Measurements from ENCODE around the gene GADD45GIP1.

DNA sequence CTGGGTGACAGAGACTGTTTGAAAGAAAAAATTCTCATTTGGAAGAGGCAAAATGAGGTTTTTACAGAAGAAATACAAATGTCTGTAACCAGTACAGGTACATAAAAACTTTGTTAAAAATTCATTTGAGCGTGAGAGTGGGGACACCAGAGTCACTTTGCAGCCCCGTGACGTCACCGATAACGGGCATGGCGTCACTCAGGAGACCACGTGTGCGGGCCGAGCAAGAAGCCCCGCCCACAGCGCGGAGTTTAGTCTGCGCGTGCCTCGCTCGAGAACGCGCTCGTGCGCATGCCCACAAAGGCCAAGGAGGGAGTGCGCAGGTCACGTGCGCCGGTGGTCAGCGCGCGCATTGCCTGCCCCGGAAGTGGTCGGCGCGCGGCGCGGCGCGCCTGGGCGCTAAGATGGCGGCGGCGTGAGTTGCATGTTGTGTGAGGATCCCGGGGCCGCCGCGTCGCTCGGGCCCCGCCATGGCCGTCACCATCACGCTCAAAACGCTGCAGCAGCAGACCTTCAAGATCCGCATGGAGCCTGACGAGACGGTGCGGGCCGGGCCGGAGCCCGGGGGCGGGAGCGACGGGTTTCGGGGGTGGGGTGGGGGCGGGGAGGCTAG is 11.4 kb downstream of the GADD45GIP1 start, which contains the start of gene RAD23A:
- TF ChIP-seq, protein P1, sequence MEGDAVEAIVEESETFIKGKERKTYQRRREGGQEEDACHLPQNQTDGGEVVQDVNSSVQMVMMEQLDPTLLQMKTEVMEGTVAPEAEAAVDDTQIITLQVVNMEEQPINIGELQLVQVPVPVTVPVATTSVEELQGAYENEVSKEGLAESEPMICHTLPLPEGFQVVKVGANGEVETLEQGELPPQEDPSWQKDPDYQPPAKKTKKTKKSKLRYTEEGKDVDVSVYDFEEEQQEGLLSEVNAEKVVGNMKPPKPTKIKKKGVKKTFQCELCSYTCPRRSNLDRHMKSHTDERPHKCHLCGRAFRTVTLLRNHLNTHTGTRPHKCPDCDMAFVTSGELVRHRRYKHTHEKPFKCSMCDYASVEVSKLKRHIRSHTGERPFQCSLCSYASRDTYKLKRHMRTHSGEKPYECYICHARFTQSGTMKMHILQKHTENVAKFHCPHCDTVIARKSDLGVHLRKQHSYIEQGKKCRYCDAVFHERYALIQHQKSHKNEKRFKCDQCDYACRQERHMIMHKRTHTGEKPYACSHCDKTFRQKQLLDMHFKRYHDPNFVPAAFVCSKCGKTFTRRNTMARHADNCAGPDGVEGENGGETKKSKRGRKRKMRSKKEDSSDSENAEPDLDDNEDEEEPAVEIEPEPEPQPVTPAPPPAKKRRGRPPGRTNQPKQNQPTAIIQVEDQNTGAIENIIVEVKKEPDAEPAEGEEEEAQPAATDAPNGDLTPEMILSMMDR (IDR thresholded peaks at IDR 0.05) = no peak
- no peak for TF ChIP-seq EZH2 (IDR thresholded peaks at IDR 0.05; ENCODE audit: borderline replicate concordance, insufficient read depth, low read depth, low read length, poor library complexity, severe bottlenecking)

Data from B cell (primary cell).